ENCODE data around the gene CCL27. TPM values are rescaled to one million over a fixed set of nuclear protein-coding genes. Genes with fewer than 3 reads are reported as not detected.
A peak's percentile ranks its signal among the peaks of the same experiment; 100 is the strongest.

The CCL27 gene
- total RNA-seq, 1 experiment from 2014 or later: not detected

GRCh38 chr9:34623374-34624235, 38.9 kb downstream of the CCL27 start:
- CTCF ChIA-PET: interaction anchor here (0.6 to 4.7 kb wide), 3 partner anchors 10 to 110 kb away, joined by 4 to 36 read pairs (median 4); no protein-coding TSS in a partner anchor
- peaks cover 31% of the 10 kb centered on the region for H3K27me3 Mint-ChIP-seq (ENCODE audit: insufficient read depth, unreplicated experiment)
- no TSS peak for BruUV-seq (replicated peaks)
- H3K4me1 Mint-ChIP-seq (ENCODE audit: insufficient read depth, unreplicated experiment): peaks cover 22% of the 10 kb centered on the region
- no peak overlapping the region for H3K4me3 Mint-ChIP-seq (ENCODE audit: unreplicated experiment)
- no peak for DNase-seq (ENCODE audit: unreplicated experiment)
- POLR2A ChIA-PET: no interaction called here
- H3K9me3 Mint-ChIP-seq (ENCODE audit: unreplicated experiment): no peaks in the 10 kb centered on the region
- H3K27ac Mint-ChIP-seq (ENCODE audit: low read depth, unreplicated experiment): no peak overlapping the region
- TF ChIP-seq CTCF (IDR thresholded peaks at IDR 0.05; ENCODE audit: unreplicated experiment): no peak
- intact Hi-C loops (cut with micrococcal nuclease): no loop called here
- H3K36me3 Mint-ChIP-seq (ENCODE audit: insufficient read depth, unreplicated experiment): no peaks in the 10 kb centered on the region

- Mint-ChIP-seq H3K27me3 (ENCODE audit: insufficient read depth, unreplicated experiment) (no peaks in the 10 kb centered on the region), H3K36me3 (ENCODE audit: insufficient read depth, unreplicated experiment) (peaks cover 8% of the 10 kb centered on the region), H3K27ac (ENCODE audit: low read depth, unreplicated experiment) (peak within 1 kb of the TSS; percentile 74), H3K4me3 (ENCODE audit: unreplicated experiment) (peak within 1 kb of the TSS; percentile 76), H3K4me1 (ENCODE audit: insufficient read depth, unreplicated experiment) (peaks cover 14% of the 10 kb centered on the region), H3K9me3 (ENCODE audit: unreplicated experiment) (no peaks in the 10 kb centered on the region)
- no peak for TF ChIP-seq CTCF (IDR thresholded peaks at IDR 0.05; ENCODE audit: unreplicated experiment)
- intact Hi-C loops (cut with micrococcal nuclease): no loop called here
- CTCF ChIA-PET: interaction anchor here (0.7 to 2.6 kb wide), 8 partner anchors 8 to 82 kb away, joined by 3 to 39 read pairs (median 4); partner anchors contain the start of genes GALT, RPP25L and SIGMAR1
- peak; percentile 92 for DNase-seq (ENCODE audit: unreplicated experiment)
- POLR2A ChIA-PET: interaction anchor here (0.7 to 2.3 kb wide), 15 partner anchors 9 to 541 kb away, joined by 3 to 32 read pairs (median 4); partner anchors contain the start of genes ARID3C, DNAI1, FAM219A and GALT
- TSS peak; percentile 51 for BruUV-seq (replicated peaks)
These were observed 42.1 kb downstream of the CCL27 start, which contains the start of gene DCTN3 for GRCh38 chr9:34620061-34620994. DCTN3 (minus strand) TSS chr9:34620495; CDS start chr9:34620464, 31 bp downstream.

- CTCF ChIA-PET: interaction anchor here (0.6 to 8.8 kb wide), 11 partner anchors 10 to 238 kb away, joined by 3 to 113 read pairs (median 4); partner anchors contain the start of genes GALT, MYORG and SIGMAR1
- intact Hi-C loops (cut with micrococcal nuclease): no loop called here
These were observed 47.3 kb downstream of the CCL27 start for GRCh38 chr9:34615132-34615531.

More at GRCh38 chr9:34615132-34615531, 47.3 kb downstream of the CCL27 start:
- no peak for DNase-seq (ENCODE audit: unreplicated experiment)
- TF ChIP-seq CTCF (IDR thresholded peaks at IDR 0.05; ENCODE audit: unreplicated experiment): no peak
- peaks cover 17% of the 10 kb centered on the region for H3K36me3 Mint-ChIP-seq (ENCODE audit: insufficient read depth, unreplicated experiment)
- peaks cover 28% of the 10 kb centered on the region for H3K4me1 Mint-ChIP-seq (ENCODE audit: insufficient read depth, unreplicated experiment)
- no peak overlapping the region for H3K4me3 Mint-ChIP-seq (ENCODE audit: unreplicated experiment)
- no TSS peak for BruUV-seq (replicated peaks)
- POLR2A ChIA-PET: interaction anchor here (1.0 kb wide), 1 partner anchor 16 kb away, joined by 3 read pairs; no protein-coding TSS in a partner anchor
- H3K9me3 Mint-ChIP-seq (ENCODE audit: unreplicated experiment): no peaks in the 10 kb centered on the region
- no peak overlapping the region for H3K27ac Mint-ChIP-seq (ENCODE audit: low read depth, unreplicated experiment)
- H3K27me3 Mint-ChIP-seq (ENCODE audit: insufficient read depth, unreplicated experiment): no peaks in the 10 kb centered on the region
